Retinal pigment epithelial cell (primary cell): ENCODE measurements around the gene AOPEP.

Experiments used
- DNase-seq: peaks from one replicate; pipeline ENCODE4 v3.0.0-alpha.2; 2010; ENCODE audit warnings: low read depth
- H3K4me3 ChIP-seq: 2 replicates; pipeline ENCODE4 v1.5.1; 2011; ENCODE audit warnings: mild to moderate bottlenecking, low read length, control low read depth, moderate library complexity
- CTCF ChIP-seq: conservative IDR thresholded peaks from 2 replicates; pipeline ENCODE4 v1.5.1; 2011; ENCODE audit warnings: low read depth, low read length, control low read depth, inconsistent platforms

Gene AOPEP

GRCh38 chr9:94997727-94998126 lies 271.2 kb downstream of the AOPEP start:
- no peak for TF ChIP-seq CTCF
- no peak overlapping the region for H3K4me3 ChIP-seq
- DNase-seq: no peak

- no peak overlapping the region for H3K4me3 ChIP-seq
- DNase-seq: no peak
- no peak for TF ChIP-seq CTCF
These were observed 273.3 kb downstream of the AOPEP start for GRCh38 chr9:94999832-95000231.

GRCh38 chr9:95000821-95001220 lies 274.3 kb downstream of the AOPEP start:
- H3K4me3 ChIP-seq: no peak overlapping the region
- TF ChIP-seq CTCF: no peak
- DNase-seq: no peak

GRCh38 chr9:95001720-95002119 lies 275.2 kb downstream of the AOPEP start:
- DNase-seq: no peak
- no peak overlapping the region for H3K4me3 ChIP-seq
- TF ChIP-seq CTCF: no peak

- peak; percentile 14 for TF ChIP-seq CTCF
- DNase-seq: no peak
- H3K4me3 ChIP-seq: peak overlapping the region; percentile 66
These were observed 277.4 kb downstream of the AOPEP start for GRCh38 chr9:95003689-95004410.

GRCh38 chr9:95004411-95005277 lies 278.1 kb downstream of the AOPEP start:
- no peak for DNase-seq
- peak overlapping the region; percentile 78 for H3K4me3 ChIP-seq
- no peak for TF ChIP-seq CTCF
